ENCODE results near the gene PJA2. TPM values are rescaled to one million over a fixed set of nuclear protein-coding genes. Genes with fewer than 3 reads are reported as not detected.

PJA2 gene
- total RNA-seq, 1 experiment from 2014 or later: 14.3 TPM

DNA sequence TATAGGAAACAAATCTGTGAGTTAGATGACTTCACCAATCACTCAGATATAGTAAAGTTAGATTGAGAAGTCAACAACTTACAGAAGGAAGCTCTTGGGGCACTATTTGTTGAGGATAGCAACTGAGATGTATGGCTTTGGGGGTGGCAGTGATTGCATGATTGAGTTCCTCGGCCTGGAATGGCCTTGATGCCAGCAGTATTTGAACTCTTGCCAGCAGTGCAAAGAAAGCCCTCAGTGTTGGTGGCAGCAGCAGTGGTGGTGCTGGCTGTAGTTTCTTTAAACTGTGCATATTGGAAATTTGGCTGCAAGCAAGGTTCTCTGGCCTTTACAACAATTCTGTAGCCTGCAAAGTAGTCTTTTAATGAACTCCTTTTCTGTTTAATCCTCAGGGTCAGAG is 41.4 kb upstream of the PJA2 start:
- Histone ChIP-seq H3K79me2 (ENCODE audit: low read length) (no peaks in the 10 kb centered on the region), H3F3A (ENCODE audit: low read length, unreplicated experiment) (no peaks in the 10 kb centered on the region), H4K20me1 (ENCODE audit: low read length) (no peaks in the 10 kb centered on the region), H2AFZ (ENCODE audit: low read length) (no peak overlapping the region), H3K9ac (ENCODE audit: low read length) (no peak overlapping the region), H3K27ac (ENCODE audit: low read length) (no peak overlapping the region), H3K9me3 (ENCODE audit: low read length) (no peaks in the 10 kb centered on the region), H3K27me3 (ENCODE audit: low read length) (no peaks in the 10 kb centered on the region), H3K36me3 (ENCODE audit: low read depth, low read length) (no peaks in the 10 kb centered on the region), H3K4me2 (ENCODE audit: low read length) (no peak overlapping the region), H3K4me1 (ENCODE audit: insufficient read depth, low read length) (peaks cover 9% of the 10 kb centered on the region), H3K9me2 (replicated peaks; ENCODE audit: low read length) (no peaks in the 10 kb centered on the region), H3K4me3 (ENCODE audit: low read length) (no peak overlapping the region)
- BruUV-seq (replicated peaks): no TSS peak
- DNase-seq (no peak), ATAC-seq (no peak)
- POLR2A ChIA-PET (ENCODE audit: unreplicated experiment): no interaction called here
- intact Hi-C loops (cut with micrococcal nuclease): loop anchor here (10.0 kb wide), 2 partner anchors 546 to 926 kb away; no protein-coding TSS in a partner anchor
- CTCF ChIA-PET: no interaction called here
- TF ChIP-seq, protein P1, sequence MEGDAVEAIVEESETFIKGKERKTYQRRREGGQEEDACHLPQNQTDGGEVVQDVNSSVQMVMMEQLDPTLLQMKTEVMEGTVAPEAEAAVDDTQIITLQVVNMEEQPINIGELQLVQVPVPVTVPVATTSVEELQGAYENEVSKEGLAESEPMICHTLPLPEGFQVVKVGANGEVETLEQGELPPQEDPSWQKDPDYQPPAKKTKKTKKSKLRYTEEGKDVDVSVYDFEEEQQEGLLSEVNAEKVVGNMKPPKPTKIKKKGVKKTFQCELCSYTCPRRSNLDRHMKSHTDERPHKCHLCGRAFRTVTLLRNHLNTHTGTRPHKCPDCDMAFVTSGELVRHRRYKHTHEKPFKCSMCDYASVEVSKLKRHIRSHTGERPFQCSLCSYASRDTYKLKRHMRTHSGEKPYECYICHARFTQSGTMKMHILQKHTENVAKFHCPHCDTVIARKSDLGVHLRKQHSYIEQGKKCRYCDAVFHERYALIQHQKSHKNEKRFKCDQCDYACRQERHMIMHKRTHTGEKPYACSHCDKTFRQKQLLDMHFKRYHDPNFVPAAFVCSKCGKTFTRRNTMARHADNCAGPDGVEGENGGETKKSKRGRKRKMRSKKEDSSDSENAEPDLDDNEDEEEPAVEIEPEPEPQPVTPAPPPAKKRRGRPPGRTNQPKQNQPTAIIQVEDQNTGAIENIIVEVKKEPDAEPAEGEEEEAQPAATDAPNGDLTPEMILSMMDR (conservative IDR thresholded peaks at IDR 0.05; ENCODE audit: low read depth, low read length): no peak
- no peak for TF ChIP-seq EZH2 (IDR thresholded peaks at IDR 0.05; ENCODE audit: low read length, unreplicated experiment)
- no peak for TF ChIP-seq EZH2phosphoT487 (IDR thresholded peaks at IDR 0.05; ENCODE audit: borderline replicate concordance, low read length)

- no peaks in the 10 kb centered on the region for H4K20me1 ChIP-seq (ENCODE audit: low read length)
- CTCF ChIA-PET: no interaction called here
- H3K79me2 ChIP-seq (ENCODE audit: low read length): no peaks in the 10 kb centered on the region
- H3K9me2 ChIP-seq (replicated peaks; ENCODE audit: low read length): no peaks in the 10 kb centered on the region
- H3K4me3 ChIP-seq (ENCODE audit: low read length): no peak overlapping the region
- H3K9ac ChIP-seq (ENCODE audit: low read length): no peak overlapping the region
- H3K9me3 ChIP-seq (ENCODE audit: low read length): no peaks in the 10 kb centered on the region
- POLR2A ChIA-PET (ENCODE audit: unreplicated experiment): no interaction called here
- no peak for ATAC-seq
- TF ChIP-seq, protein P1 (conservative IDR thresholded peaks at IDR 0.05; ENCODE audit: low read depth, low read length): no peak
- TF ChIP-seq EZH2phosphoT487 (IDR thresholded peaks at IDR 0.05; ENCODE audit: borderline replicate concordance, low read length) (no peak), EZH2 (IDR thresholded peaks at IDR 0.05; ENCODE audit: low read length, unreplicated experiment) (no peak)
- H3K36me3 ChIP-seq (ENCODE audit: low read depth, low read length): no peaks in the 10 kb centered on the region
- no peak overlapping the region for H3K4me2 ChIP-seq (ENCODE audit: low read length)
- no peak overlapping the region for H2AFZ ChIP-seq (ENCODE audit: low read length)
- intact Hi-C loops (cut with micrococcal nuclease): loop anchor here (10.0 kb wide), 2 partner anchors 546 to 926 kb away; no protein-coding TSS in a partner anchor
- H3K27me3 ChIP-seq (ENCODE audit: low read length): no peaks in the 10 kb centered on the region
- BruUV-seq (replicated peaks): no TSS peak
- H3K27ac ChIP-seq (ENCODE audit: low read length): no peak overlapping the region
- no peak for DNase-seq
- no peaks in the 10 kb centered on the region for H3F3A ChIP-seq (ENCODE audit: low read length, unreplicated experiment)
- peaks cover 5% of the 10 kb centered on the region for H3K4me1 ChIP-seq (ENCODE audit: insufficient read depth, low read length)
Measured at GRCh38 chr5:109450129-109450877, 40.5 kb upstream of the PJA2 start.

DNA sequence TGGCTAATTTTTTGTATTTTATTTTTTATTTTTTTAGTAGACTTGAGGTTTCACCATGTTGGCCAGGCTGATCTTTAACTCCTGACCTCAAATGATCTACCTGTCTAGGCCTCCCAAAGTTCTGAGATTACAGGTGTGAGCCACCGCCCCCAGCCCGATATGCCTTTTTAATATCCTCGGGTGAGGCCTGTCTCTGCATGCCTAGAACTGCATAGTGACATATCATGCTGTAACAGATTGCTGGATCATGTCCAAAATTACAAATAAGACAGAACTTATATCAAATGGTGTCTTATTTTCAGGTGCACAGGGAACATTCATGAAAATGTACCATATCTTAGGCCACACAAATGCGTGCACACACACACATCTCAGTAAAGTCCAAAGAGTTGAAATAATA is 39.1 kb upstream of the PJA2 start:
- Histone ChIP-seq H3K4me1 (ENCODE audit: insufficient read depth, low read length) (no peaks in the 10 kb centered on the region), H3K4me2 (ENCODE audit: low read length) (no peak overlapping the region), H3K27me3 (ENCODE audit: low read length) (no peaks in the 10 kb centered on the region), H3F3A (ENCODE audit: low read length, unreplicated experiment) (no peaks in the 10 kb centered on the region), H3K79me2 (ENCODE audit: low read length) (no peaks in the 10 kb centered on the region), H2AFZ (ENCODE audit: low read length) (no peak overlapping the region), H4K20me1 (ENCODE audit: low read length) (no peaks in the 10 kb centered on the region), H3K27ac (ENCODE audit: low read length) (no peak overlapping the region), H3K9me3 (ENCODE audit: low read length) (no peaks in the 10 kb centered on the region), H3K9me2 (replicated peaks; ENCODE audit: low read length) (no peaks in the 10 kb centered on the region), H3K4me3 (ENCODE audit: low read length) (no peak overlapping the region), H3K9ac (ENCODE audit: low read length) (no peak overlapping the region), H3K36me3 (ENCODE audit: low read depth, low read length) (no peaks in the 10 kb centered on the region)
- no TSS peak for BruUV-seq (replicated peaks)
- ChIA-PET CTCF (no interaction called here), POLR2A (ENCODE audit: unreplicated experiment) (no interaction called here)
- intact Hi-C loops (cut with micrococcal nuclease): no loop called here
- ATAC-seq (no peak), DNase-seq (no peak)
- TF ChIP-seq EZH2 (IDR thresholded peaks at IDR 0.05; ENCODE audit: low read length, unreplicated experiment) (no peak), EZH2phosphoT487 (IDR thresholded peaks at IDR 0.05; ENCODE audit: borderline replicate concordance, low read length) (no peak)
- TF ChIP-seq, protein P1 (conservative IDR thresholded peaks at IDR 0.05; ENCODE audit: low read depth, low read length): no peak

Measured in PC-3 (cell line).